HCT116 (cell line): ENCODE data around the gene CDR2.

Source experiments
- CTCF ChIP-seq, 3 experiments: fragments of 200-600 bp in 1 of 3; sonication (generic) in 1 of 3; IDR thresholded peaks in 2 of 3; conservative IDR thresholded peaks in 1 of 3; 2 replicates each; pipeline ENCODE4 v1.5.1; 2012 to 2017; ENCODE audit warnings: low read depth in 2 of 3, low read length in 2 of 3, antibody characterized with exemption in 1 of 3, borderline replicate concordance in 1 of 3, control low read depth in 1 of 3, mild to moderate bottlenecking in 1 of 3, mixed read lengths in 1 of 3, mixed run types in 1 of 3, moderate library complexity in 1 of 3; ENCODE audit not compliant: insufficient read depth in 1 of 3
- EGR1 ChIP-seq: IDR thresholded peaks from 2 replicates; pipeline ENCODE4 v1.6.1; 2012; ENCODE audit warnings: low read depth
- ELF1 ChIP-seq: IDR thresholded peaks from 2 replicates; pipeline ENCODE4 v1.6.1; 2012; ENCODE audit warnings: low read depth, borderline replicate concordance
- EZH2 ChIP-seq: fragments of 200-600 bp; sonication (generic); IDR thresholded peaks from 2 replicates; pipeline ENCODE4 v1.6.1; 2017; ENCODE audit warnings: antibody characterized with exemption, mixed run types
- EZH2phosphoT487 ChIP-seq: fragments of 200-600 bp; IDR thresholded peaks from 2 replicates; pipeline ENCODE4 v1.6.1; 2018; ENCODE audit warnings: antibody characterized with exemption, borderline replicate concordance
- JUND ChIP-seq: IDR thresholded peaks from 2 replicates; pipeline ENCODE4 v1.6.1; 2012
- MAX ChIP-seq: IDR thresholded peaks from 2 replicates; pipeline ENCODE4 v1.6.1; 2012
- POLR2A ChIP-seq: IDR thresholded peaks from 2 replicates; pipeline ENCODE4 v1.7.0; 2011; ENCODE audit warnings: borderline replicate concordance; ENCODE audit not compliant: insufficient read depth, insufficient read length; ENCODE audit errors: extremely low read depth
- POLR2AphosphoS5 ChIP-seq: IDR thresholded peaks from 2 replicates; pipeline ENCODE4 v1.6.1; 2011; ENCODE audit warnings: mild to moderate bottlenecking, low read depth, low read length, moderate library complexity
- REST ChIP-seq: IDR thresholded peaks from 2 replicates; pipeline ENCODE4 v1.6.1; 2012; ENCODE audit warnings: low read depth
- SIN3A ChIP-seq: IDR thresholded peaks from 2 replicates; pipeline ENCODE4 v1.6.1; 2012; ENCODE audit warnings: low read depth
- SP1 ChIP-seq: IDR thresholded peaks from 2 replicates; pipeline ENCODE4 v1.6.1; 2012; ENCODE audit warnings: low read depth
- YY1 ChIP-seq: IDR thresholded peaks from 2 replicates; pipeline ENCODE4 v1.6.1; 2011; ENCODE audit warnings: low read length, low read depth, moderate library complexity, mild to moderate bottlenecking; ENCODE audit not compliant: insufficient replicate concordance; ENCODE audit errors: extremely low read depth

GRCh38 chr16:22320572-22321339 is 53.7 kb downstream of the CDR2 start:
- no peak for TF ChIP-seq POLR2A
- TF ChIP-seq EZH2phosphoT487: no peak
- TF ChIP-seq REST: no peak
- TF ChIP-seq CTCF (IDR thresholded peaks at IDR 0.05 in 2 of 3, conservative IDR thresholded peaks at IDR 0.05 in 1 of 3; ENCODE audit: borderline replicate concordance in 1 of 3, insufficient read depth in 1 of 3, low read depth in 2 of 3, low read length in 2 of 3): no peak
- no peak for TF ChIP-seq POLR2AphosphoS5
- TF ChIP-seq MAX: no peak
- TF ChIP-seq JUND: no peak
- no peak for TF ChIP-seq EZH2
- no peak for TF ChIP-seq SP1
- no peak for TF ChIP-seq EGR1
- TF ChIP-seq ELF1: no peak
- no peak for TF ChIP-seq SIN3A
- TF ChIP-seq YY1: no peak
